Neural progenitor cell (in vitro differentiated cells): ENCODE data around the gene ESYT3. TPM values are rescaled to one million over a fixed set of nuclear protein-coding genes. Genes with fewer than 3 reads are reported as not detected.

Source experiments
- DNase-seq: peaks from one replicate; pipeline ENCODE4 v3.0.0-alpha.2; 2016; ENCODE audit warnings: low spot score
- H2AFZ ChIP-seq: fragments of 200-600 bp; sonication (generic); replicated peaks from 2 replicates; pipeline ENCODE4 v1.6.1; 2016; ENCODE audit warnings: antibody characterized with exemption
- H3F3A ChIP-seq: fragments of 200-600 bp; sonication (generic); 2 replicates; pipeline ENCODE4 v1.6.1; 2016; ENCODE audit warnings: antibody characterized with exemption, low read depth
- H3K27ac ChIP-seq: fragments of 200-600 bp; sonication (generic); 2 replicates; pipeline ENCODE4 v1.5.1; 2016; ENCODE audit warnings: mild to moderate bottlenecking
- H3K27me3 ChIP-seq: fragments of 200-600 bp; sonication (generic); 2 replicates; pipeline ENCODE4 v1.6.1; 2016; ENCODE audit warnings: mild to moderate bottlenecking, moderate library complexity
- H3K36me3 ChIP-seq: fragments of 200-600 bp; sonication (generic); 2 replicates; pipeline ENCODE4 v1.5.1; 2016
- H3K4me1 ChIP-seq: fragments of 200-600 bp; sonication (generic); 2 replicates; pipeline ENCODE4 v1.6.1; 2016; ENCODE audit warnings: mixed run types
- H3K4me2 ChIP-seq: fragments of 200-600 bp; sonication (generic); 2 replicates; pipeline ENCODE4 v1.6.1; 2016
- H3K4me3 ChIP-seq: fragments of 200-600 bp; sonication (generic); 2 replicates; pipeline ENCODE4 v1.5.1; 2016
- H3K79me2 ChIP-seq: fragments of 200-600 bp; sonication (generic); 2 replicates; pipeline ENCODE4 v1.6.1; 2016; ENCODE audit warnings: low read depth
- H3K9ac ChIP-seq: fragments of 200-600 bp; sonication (generic); 2 replicates; pipeline ENCODE4 v1.6.1; 2016
- H3K9me3 ChIP-seq: fragments of 200-600 bp; sonication (generic); 2 replicates; pipeline ENCODE4 v1.5.1; 2016; ENCODE audit warnings: low read depth
- H4K20me1 ChIP-seq: fragments of 200-600 bp; sonication (generic); 2 replicates; pipeline ENCODE4 v1.6.1; 2016; ENCODE audit warnings: low read depth
- H3K27ac Mint-ChIP-seq: 3 replicates; pipeline ENCODE4 v1.8.0; 2021; ENCODE audit warnings: mixed read lengths
- H3K27me3 Mint-ChIP-seq: 2 replicates; pipeline ENCODE4 v1.8.0; 2022; ENCODE audit warnings: low read depth, mild to moderate bottlenecking, inconsistent platforms, moderate library complexity, mixed read lengths; ENCODE audit not compliant: insufficient read depth
- H3K36me3 Mint-ChIP-seq: 3 replicates; pipeline ENCODE4 v1.8.0; 2021; ENCODE audit warnings: mixed read lengths
- H3K4me1 Mint-ChIP-seq: 3 replicates; pipeline ENCODE4 v1.8.0; 2021; ENCODE audit warnings: mixed read lengths
- H3K4me3 Mint-ChIP-seq: 3 replicates; pipeline ENCODE4 v1.8.0; 2021; ENCODE audit warnings: mild to moderate bottlenecking, moderate library complexity, mixed read lengths
- H3K9me3 Mint-ChIP-seq: 3 replicates; pipeline ENCODE4 v1.8.0; 2020; ENCODE audit warnings: mixed read lengths
- EZH2 ChIP-seq: fragments of 200-600 bp; sonication (generic); IDR thresholded peaks from 2 replicates; pipeline ENCODE4 v1.6.1; 2017; ENCODE audit warnings: antibody characterized with exemption, mild to moderate bottlenecking, moderate library complexity
- EZH2phosphoT487 ChIP-seq: fragments of 200-600 bp; sonication (generic); IDR thresholded peaks from 2 replicates; pipeline ENCODE4 v1.6.1; 2017; ENCODE audit warnings: antibody characterized with exemption
- total RNA-seq: library from RNA; depleted of rRNA; stranded (reverse); fragments of >200 nt; gene quantifications from 2 replicates; pipeline ENCODE4 v1.2.3, GENCODE V29; 2015; ENCODE audit warnings: low replicate concordance
- TF ChIP-seq, protein P1 (sequence below): fragments of 200-600 bp; sonication (generic); IDR thresholded peaks from 2 replicates; pipeline ENCODE4 v1.5.1; 2017; ENCODE audit warnings: antibody characterized with exemption, mild to moderate bottlenecking

Gene ESYT3
- total RNA-seq, 1 donor from 2014 or later: 1.4 TPM

DNA sequence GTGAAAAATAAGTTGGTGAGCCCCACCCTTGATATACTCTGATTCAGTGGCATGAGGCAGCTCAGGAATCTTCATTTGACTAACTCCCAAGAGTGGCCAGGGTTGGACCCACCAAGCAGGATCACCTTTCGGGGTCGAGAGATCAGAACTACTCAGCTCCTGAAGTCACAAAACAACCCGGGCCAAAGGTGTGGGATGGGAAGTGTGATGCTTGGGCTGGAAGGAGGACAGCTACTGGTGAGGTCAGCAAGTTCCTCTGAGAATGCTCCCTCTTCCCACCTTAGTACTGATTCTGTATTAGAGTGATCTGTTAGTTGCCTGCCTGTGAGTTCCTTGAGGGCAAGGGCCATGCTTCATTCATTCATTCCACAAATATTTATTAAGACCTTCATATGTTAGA, 15.1 kb downstream of the ESYT3 start:
- DNase-seq: no peak
- Histone ChIP-seq H3K9ac (no peak overlapping the region), H3K4me2 (no peak overlapping the region), H3F3A (no peaks in the 10 kb centered on the region), H3K27ac (no peak overlapping the region), H3K27me3 (no peaks in the 10 kb centered on the region), H4K20me1 (no peaks in the 10 kb centered on the region), H3K4me1 (no peaks in the 10 kb centered on the region), H3K79me2 (no peaks in the 10 kb centered on the region), H3K36me3 (no peaks in the 10 kb centered on the region), H3K9me3 (no peaks in the 10 kb centered on the region), H3K4me3 (no peak overlapping the region), H2AFZ (no peak overlapping the region)
- TF ChIP-seq, protein P1, sequence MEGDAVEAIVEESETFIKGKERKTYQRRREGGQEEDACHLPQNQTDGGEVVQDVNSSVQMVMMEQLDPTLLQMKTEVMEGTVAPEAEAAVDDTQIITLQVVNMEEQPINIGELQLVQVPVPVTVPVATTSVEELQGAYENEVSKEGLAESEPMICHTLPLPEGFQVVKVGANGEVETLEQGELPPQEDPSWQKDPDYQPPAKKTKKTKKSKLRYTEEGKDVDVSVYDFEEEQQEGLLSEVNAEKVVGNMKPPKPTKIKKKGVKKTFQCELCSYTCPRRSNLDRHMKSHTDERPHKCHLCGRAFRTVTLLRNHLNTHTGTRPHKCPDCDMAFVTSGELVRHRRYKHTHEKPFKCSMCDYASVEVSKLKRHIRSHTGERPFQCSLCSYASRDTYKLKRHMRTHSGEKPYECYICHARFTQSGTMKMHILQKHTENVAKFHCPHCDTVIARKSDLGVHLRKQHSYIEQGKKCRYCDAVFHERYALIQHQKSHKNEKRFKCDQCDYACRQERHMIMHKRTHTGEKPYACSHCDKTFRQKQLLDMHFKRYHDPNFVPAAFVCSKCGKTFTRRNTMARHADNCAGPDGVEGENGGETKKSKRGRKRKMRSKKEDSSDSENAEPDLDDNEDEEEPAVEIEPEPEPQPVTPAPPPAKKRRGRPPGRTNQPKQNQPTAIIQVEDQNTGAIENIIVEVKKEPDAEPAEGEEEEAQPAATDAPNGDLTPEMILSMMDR: no peak
- TF ChIP-seq EZH2phosphoT487 (no peak), EZH2 (no peak)
- Mint-ChIP-seq H3K27me3 (peaks cover 6% of the 10 kb centered on the region), H3K36me3 (no peaks in the 10 kb centered on the region), H3K4me1 (no peaks in the 10 kb centered on the region), H3K9me3 (no peaks in the 10 kb centered on the region), H3K4me3 (no peak overlapping the region), H3K27ac (no peak overlapping the region)

GRCh38 chr3:138450181-138450580, 15.8 kb downstream of the ESYT3 start:
- DNase-seq: no peak
- Mint-ChIP-seq H3K27ac (no peak overlapping the region), H3K27me3 (peaks cover 7% of the 10 kb centered on the region), H3K36me3 (no peaks in the 10 kb centered on the region), H3K4me3 (no peak overlapping the region), H3K9me3 (no peaks in the 10 kb centered on the region), H3K4me1 (no peaks in the 10 kb centered on the region)
- H4K20me1 ChIP-seq: no peaks in the 10 kb centered on the region
- no peaks in the 10 kb centered on the region for H3F3A ChIP-seq
- H3K9me3 ChIP-seq: no peaks in the 10 kb centered on the region
- no peaks in the 10 kb centered on the region for H3K79me2 ChIP-seq
- no peak overlapping the region for H3K27ac ChIP-seq
- H3K4me2 ChIP-seq: no peak overlapping the region
- H3K27me3 ChIP-seq: no peaks in the 10 kb centered on the region
- H2AFZ ChIP-seq: no peak overlapping the region
- H3K36me3 ChIP-seq: no peaks in the 10 kb centered on the region
- no peak overlapping the region for H3K4me3 ChIP-seq
- no peaks in the 10 kb centered on the region for H3K4me1 ChIP-seq
- no peak for TF ChIP-seq EZH2
- TF ChIP-seq EZH2phosphoT487: no peak
- TF ChIP-seq, protein P1: no peak
- no peak overlapping the region for H3K9ac ChIP-seq

DNA sequence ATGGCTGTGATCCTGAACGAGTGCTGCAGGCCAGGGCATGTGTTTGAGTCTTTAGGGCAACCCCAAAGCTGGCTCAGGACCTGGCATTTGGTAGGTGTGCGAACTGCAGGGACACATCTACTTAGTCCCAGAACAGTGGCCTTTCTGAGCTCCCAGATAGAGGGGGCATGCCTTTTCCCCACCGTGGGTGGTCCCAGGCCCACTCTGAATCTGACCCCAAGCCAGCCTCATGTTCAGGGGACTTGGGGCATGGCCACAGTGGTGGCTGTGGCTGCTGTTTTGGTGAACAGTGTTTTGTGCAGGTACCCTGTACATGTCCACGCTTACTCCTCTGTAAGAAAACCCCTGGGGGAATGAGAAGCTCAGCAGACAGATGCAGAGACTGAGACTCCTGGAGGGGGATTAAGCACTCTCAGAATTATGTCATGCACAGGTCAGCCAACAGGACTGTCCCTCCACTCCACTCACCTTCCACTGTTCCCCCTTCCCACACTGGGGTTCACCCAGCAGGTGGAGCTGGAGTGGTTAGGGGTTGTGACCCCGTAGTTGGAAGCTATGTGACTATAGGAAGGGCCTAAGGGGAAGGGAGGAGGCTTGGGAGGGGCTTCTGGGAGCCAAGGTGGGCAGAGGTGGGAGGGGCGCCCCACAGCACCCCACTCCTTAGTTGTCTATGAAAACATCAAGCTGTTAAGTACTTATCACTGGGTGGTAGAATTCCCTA, 16.4 kb downstream of the ESYT3 start:
- H3K36me3 ChIP-seq: no peaks in the 10 kb centered on the region
- TF ChIP-seq, protein P1: no peak
- no peak for TF ChIP-seq EZH2phosphoT487
- TF ChIP-seq EZH2: no peak
- Mint-ChIP-seq H3K4me3 (no peak overlapping the region), H3K36me3 (no peaks in the 10 kb centered on the region), H3K4me1 (no peaks in the 10 kb centered on the region), H3K9me3 (no peaks in the 10 kb centered on the region), H3K27me3 (peaks cover 9% of the 10 kb centered on the region), H3K27ac (no peak overlapping the region)
- H3K27me3 ChIP-seq: no peaks in the 10 kb centered on the region
- no peaks in the 10 kb centered on the region for H3K9me3 ChIP-seq
- H4K20me1 ChIP-seq: no peaks in the 10 kb centered on the region
- no peak for DNase-seq
- no peak overlapping the region for H3K4me3 ChIP-seq
- H2AFZ ChIP-seq: no peak overlapping the region
- no peak overlapping the region for H3K4me2 ChIP-seq
- H3K4me1 ChIP-seq: no peaks in the 10 kb centered on the region
- H3K27ac ChIP-seq: no peak overlapping the region
- no peaks in the 10 kb centered on the region for H3F3A ChIP-seq
- no peak overlapping the region for H3K9ac ChIP-seq
- H3K79me2 ChIP-seq: no peaks in the 10 kb centered on the region
